ENCODE results near the gene APBB3.

GRCh38 chr5:140594169-140594568 is 29.8 kb upstream of the APBB3 start:
- TF ChIP-seq, protein P1, sequence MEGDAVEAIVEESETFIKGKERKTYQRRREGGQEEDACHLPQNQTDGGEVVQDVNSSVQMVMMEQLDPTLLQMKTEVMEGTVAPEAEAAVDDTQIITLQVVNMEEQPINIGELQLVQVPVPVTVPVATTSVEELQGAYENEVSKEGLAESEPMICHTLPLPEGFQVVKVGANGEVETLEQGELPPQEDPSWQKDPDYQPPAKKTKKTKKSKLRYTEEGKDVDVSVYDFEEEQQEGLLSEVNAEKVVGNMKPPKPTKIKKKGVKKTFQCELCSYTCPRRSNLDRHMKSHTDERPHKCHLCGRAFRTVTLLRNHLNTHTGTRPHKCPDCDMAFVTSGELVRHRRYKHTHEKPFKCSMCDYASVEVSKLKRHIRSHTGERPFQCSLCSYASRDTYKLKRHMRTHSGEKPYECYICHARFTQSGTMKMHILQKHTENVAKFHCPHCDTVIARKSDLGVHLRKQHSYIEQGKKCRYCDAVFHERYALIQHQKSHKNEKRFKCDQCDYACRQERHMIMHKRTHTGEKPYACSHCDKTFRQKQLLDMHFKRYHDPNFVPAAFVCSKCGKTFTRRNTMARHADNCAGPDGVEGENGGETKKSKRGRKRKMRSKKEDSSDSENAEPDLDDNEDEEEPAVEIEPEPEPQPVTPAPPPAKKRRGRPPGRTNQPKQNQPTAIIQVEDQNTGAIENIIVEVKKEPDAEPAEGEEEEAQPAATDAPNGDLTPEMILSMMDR (IDR thresholded peaks at IDR 0.05), result no peak
- TF ChIP-seq EZH2 (IDR thresholded peaks at IDR 0.05) (no peak), EZH2phosphoT487 (IDR thresholded peaks at IDR 0.05) (no peak)
